B cell (primary cell): ENCODE measurements around the gene ANKRD40CL. TPM values are rescaled to one million over a fixed set of nuclear protein-coding genes. Genes with fewer than 3 reads are reported as not detected.

Experiments
- ATAC-seq: fragments of 200-7000 bp; cut with Tn5 transposase; one replicate; pipeline ENCODE4 v1.10.0; 2021; ENCODE audit warnings: low read depth, mild to moderate bottlenecking, moderate number of reproducible peaks, moderate library complexity
- CTCF ChIA-PET: fragments of 350-600 bp; sonication (Branson Sonifier 250); formaldehyde crosslinking; loops from one replicate; lab custom pipeline; 2021; ENCODE audit warnings: antibody characterized with exemption, inconsistent platforms; lab: Charles Lee
- POLR2A ChIA-PET: fragments of 350-600 bp; sonication (Branson Sonifier 250); formaldehyde crosslinking; loops from one replicate; lab custom pipeline; 2021; ENCODE audit warnings: antibody characterized with exemption; lab: Charles Lee
- DNase-seq: peaks from one replicate; pipeline ENCODE4 v3.0.0; 2013
- H2AFZ ChIP-seq: 2 replicates; pipeline ENCODE4 v1.6.1; 2012; ENCODE audit warnings: mild to moderate bottlenecking, low read depth, low read length; ENCODE audit not compliant: insufficient read depth, poor library complexity, severe bottlenecking
- H3K27ac ChIP-seq, 2 donors: 1 replicate in 1 of 2; 2 replicates in 1 of 2; pipeline ENCODE4 v1.5.1; 2012 to 2013; ENCODE audit warnings: low read length in 2 of 2, mild to moderate bottlenecking in 2 of 2, moderate library complexity in 1 of 2
- H3K27me3 ChIP-seq, 4 experiments: fragments of 200-600 bp in 1 of 4; sonication (generic) in 1 of 4; replicated peaks in 1 of 4; 1 replicate in 2 of 4; 2 replicates in 2 of 4; pipeline versions ENCODE4 v1.6.1 to v1.7.0; 2013 to 2016; ENCODE audit warnings: low read length in 3 of 4, mild to moderate bottlenecking in 2 of 4, mixed read lengths in 1 of 4, moderate library complexity in 1 of 4; ENCODE audit not compliant: insufficient read depth in 4 of 4, control insufficient read depth in 3 of 4; ENCODE audit errors: control extremely low read depth in 1 of 4
- H3K36me3 ChIP-seq, 2 experiments: replicated peaks in 1 of 2; 1 replicate in 1 of 2; 2 replicates in 1 of 2; pipeline versions ENCODE4 v1.6.1 to v1.7.1; 2013; ENCODE audit warnings: low read length in 1 of 2; ENCODE audit not compliant: insufficient read depth in 2 of 2, control insufficient read depth in 1 of 2; ENCODE audit errors: control extremely low read depth in 1 of 2, extremely low read depth in 1 of 2
- H3K4me1 ChIP-seq, 2 donors: fragments of 200-600 bp in 1 of 2; sonication (generic) in 1 of 2; 1 replicate in 1 of 2; 2 replicates in 1 of 2; pipeline versions ENCODE4 v1.5.1 to v1.6.1; 2013 to 2017; ENCODE audit warnings: low read length in 2 of 2; ENCODE audit not compliant: control insufficient read depth in 2 of 2, insufficient read depth in 2 of 2
- H3K4me2 ChIP-seq: replicated peaks from 2 replicates; pipeline ENCODE3; 2012; ENCODE audit warnings: mild to moderate bottlenecking, low read depth, low read length; ENCODE audit not compliant: poor library complexity, severe bottlenecking
- H3K4me3 ChIP-seq, 5 experiments: fragments of 200-600 bp in 1 of 5; sonication (generic) in 1 of 5; 1 replicate in 3 of 5; 2 replicates in 2 of 5; pipeline versions ENCODE4 v1.5.1 to v1.7.0; 2011 to 2016; ENCODE audit warnings: low read length in 4 of 5, mild to moderate bottlenecking in 4 of 5, low read depth in 2 of 5, control low read depth in 1 of 5, moderate library complexity in 1 of 5; ENCODE audit not compliant: insufficient read depth in 1 of 5; ENCODE audit errors: control extremely low read depth in 1 of 5, extremely low read depth in 1 of 5
- H3K79me2 ChIP-seq: fragments of 200-600 bp; sonication (generic); one replicate; pipeline ENCODE4 v1.6.0; 2016; ENCODE audit warnings: low read length; ENCODE audit not compliant: control insufficient read depth, insufficient read depth
- H3K9ac ChIP-seq: fragments of 200-600 bp; sonication (generic); 2 replicates; pipeline ENCODE4 v1.6.1; 2017; ENCODE audit warnings: mild to moderate bottlenecking, low read length, moderate library complexity
- H3K9me3 ChIP-seq, 3 donors: one replicate each; pipeline versions ENCODE4 v1.6.1 to v1.7.1; 2013; ENCODE audit warnings: low read length in 2 of 3; ENCODE audit not compliant: control insufficient read depth in 2 of 3, insufficient read depth in 1 of 3; ENCODE audit errors: control extremely low read depth in 1 of 3
- H4K20me1 ChIP-seq: 2 replicates; pipeline ENCODE4 v1.6.0; 2012; ENCODE audit warnings: mild to moderate bottlenecking, low read length; ENCODE audit not compliant: insufficient read depth, control insufficient read depth, poor library complexity, severe bottlenecking
- H3K27ac Mint-ChIP-seq: one replicate; pipeline ENCODE4 v1.8.0; 2021; ENCODE audit warnings: mixed read lengths
- H3K27me3 Mint-ChIP-seq: one replicate; pipeline ENCODE4 v1.8.0; 2021; ENCODE audit warnings: mixed read lengths
- H3K4me1 Mint-ChIP-seq: one replicate; pipeline ENCODE4 v1.8.0; 2021; ENCODE audit warnings: mixed read lengths
- H3K4me3 Mint-ChIP-seq: one replicate; pipeline ENCODE4 v1.8.0; 2021; ENCODE audit warnings: mixed read lengths
- H3K9me3 Mint-ChIP-seq: one replicate; pipeline ENCODE4 v1.8.0; 2022; ENCODE audit warnings: mixed read lengths; ENCODE audit not compliant: insufficient read depth
- CTCF ChIP-seq: fragments of 200-600 bp; IDR thresholded peaks from one replicate; pipeline ENCODE4 v1.8.0; 2022; ENCODE audit warnings: antibody characterized with exemption, mild to moderate bottlenecking
- EZH2 ChIP-seq: IDR thresholded peaks from 2 replicates; pipeline ENCODE4 v1.6.1; 2012; ENCODE audit warnings: borderline replicate concordance, low read depth, mild to moderate bottlenecking, moderate library complexity, low read length; ENCODE audit not compliant: insufficient read depth, poor library complexity, severe bottlenecking
- WGBS: methylation state at CpG from one replicate; pipeline ENCODE4 v1.1.5; 2013; ENCODE audit warnings: missing lambda C conversion rate; ENCODE audit not compliant: insufficient coverage; 5-methylcytosine and 5-hydroxymethylcytosine counted together
- intact Hi-C: fragments of 100-400 bp; cut with micrococcal nuclease; formaldehyde crosslinking; loops from one replicate; pipeline ENCODE4 v1.10.0; 2022
- polyA plus RNA-seq: library from polyadenylated mRNA; depleted of rRNA; stranded (reverse); fragments of >200 nt; gene quantifications from 2 replicates; pipeline ENCODE4 v1.2.3, GENCODE V29; 2012
- total RNA-seq, 2 donors: library from RNA; stranded (reverse); fragments of 120-200 nt in 1 of 2; gene quantifications; 1 replicate in 1 of 2; 2 replicates in 1 of 2; pipeline versions ENCODE4 v1.2.3 to v1.2.4, GENCODE V29; 2013 to 2022

Gene ANKRD40CL
- total and polyA plus RNA-seq, 2 donors (not counting 1 experiment from before 2014, with no cell fraction given) = not detected

- Histone ChIP-seq H4K20me1 (peaks cover 58% of the 10 kb centered on the region), H3K27me3 (no peaks in the 10 kb centered on the region), H3K9ac (no peak overlapping the region), H3K79me2 (peaks cover 84% of the 10 kb centered on the region), H3K4me2 (peak overlapping the region; percentile 37), H3K4me3 (no peak overlapping the region), H3K4me1 (peaks cover 45 to 46% of the 10 kb centered on the region in 2 donors), H3K9me3 (peaks cover 0 to 2% (median 0%) of the 10 kb centered on the region in 3 donors), H3K36me3 (peaks cover 1 to 14% of the 10 kb centered on the region in 2 experiments), H3K27ac (no peak overlapping the region), H2AFZ (no peak overlapping the region)
- 71% methylated on average over 1 of the region's 3 CpGs for WGBS
- ChIA-PET POLR2A (no interaction called here), CTCF (no interaction called here)
- DNase-seq (no peak), ATAC-seq (no peak)
- Mint-ChIP-seq H3K27ac (peak overlapping the region; percentile 32), H3K4me3 (peak overlapping the region; percentile 69), H3K27me3 (no peaks in the 10 kb centered on the region), H3K4me1 (peaks cover 54% of the 10 kb centered on the region), H3K9me3 (no peaks in the 10 kb centered on the region)
- intact Hi-C loops = loop anchor here (5.0 kb wide), 1 partner anchor 40 kb away; no protein-coding TSS in a partner anchor
- TF ChIP-seq EZH2 (no peak), CTCF (no peak)
Measured at GRCh38 chr17:50722746-50723145, 44.6 kb downstream of the ANKRD40CL start.

GRCh38 chr17:50721194-50722010 is 45.9 kb downstream of the ANKRD40CL start:
- Histone ChIP-seq H3K36me3 (peaks cover 1 to 12% of the 10 kb centered on the region in 2 experiments), H3K9ac (peak overlapping the region; percentile 91), H3K4me2 (peak overlapping the region; percentile 71), H3K4me3 (peak overlapping the region; percentile 75 to 97 (median 87)), H3K4me1 (peaks cover 38 to 39% of the 10 kb centered on the region in 2 donors), H3K9me3 (peaks cover 0 to 2% (median 0%) of the 10 kb centered on the region in 3 donors), H3K27ac (peak overlapping the region in 1 of 2 donors; percentile 96), H4K20me1 (peaks cover 44% of the 10 kb centered on the region), H2AFZ (no peak overlapping the region), H3K79me2 (peaks cover 70% of the 10 kb centered on the region), H3K27me3 (no peaks in the 10 kb centered on the region)
- no peaks in the 10 kb centered on the region for H3K27me3 Mint-ChIP-seq
- no peaks in the 10 kb centered on the region for H3K9me3 Mint-ChIP-seq
- ATAC-seq = no peak
- TF ChIP-seq EZH2 = no peak
- TF ChIP-seq CTCF = no peak
- DNase-seq = peak; percentile 27
- peaks cover 44% of the 10 kb centered on the region for H3K4me1 Mint-ChIP-seq
- peak overlapping the region; percentile 98 for H3K4me3 Mint-ChIP-seq
- peak overlapping the region; percentile 99 for H3K27ac Mint-ChIP-seq
- POLR2A ChIA-PET = interaction anchor here (0.7 to 1.0 kb wide), 3 partner anchors 144 to 267 kb away, joined by 3 to 7 read pairs (median 4); partner anchors contain the start of gene TOB1
- 0% methylated on average over 1 of the region's 7 CpGs for WGBS
- intact Hi-C loops = loop anchor here (5.0 kb wide), 1 partner anchor 41 kb away; no protein-coding TSS in a partner anchor
- CTCF ChIA-PET = no interaction called here
